WI38 (cell line): ENCODE results near the gene LRRIQ3.
"Not testable (repeated sequence)": the region's sequence is repeated elsewhere in the genome, so short reads cannot be mapped to it uniquely, and the experiment has no call there.

ENCODE experiments used
- H3K4me3 ChIP-seq: 2 replicates; pipeline ENCODE4 v1.5.1; 2011; ENCODE audit warnings: low read depth, mild to moderate bottlenecking, control low read depth, low read length
- TF ChIP-seq, protein P1 (sequence below): IDR thresholded peaks from 2 replicates; pipeline ENCODE4 v1.5.1; 2012; ENCODE audit warnings: low read depth, mild to moderate bottlenecking, control low read depth, low read length

The LRRIQ3 gene

DNA sequence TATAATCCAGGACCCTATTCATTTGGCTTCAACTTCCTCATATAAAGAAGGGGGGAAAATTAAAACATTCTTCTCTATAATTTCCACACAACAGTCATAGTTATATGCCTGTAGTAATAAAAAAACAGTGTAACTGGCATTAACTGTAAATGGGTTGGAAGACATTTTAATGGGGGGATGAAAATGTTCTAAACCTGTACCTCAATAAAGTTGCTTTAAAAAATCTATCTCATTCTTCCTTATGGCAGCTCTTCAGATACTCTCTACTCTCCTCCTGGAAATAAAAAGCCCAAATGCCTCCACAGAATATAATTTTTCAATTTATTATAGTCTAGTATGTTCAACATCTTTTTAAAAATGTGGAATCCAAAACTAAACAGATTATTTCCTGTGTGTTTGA lies 2.6 kb downstream of the LRRIQ3 start:
- TF ChIP-seq, protein P1, sequence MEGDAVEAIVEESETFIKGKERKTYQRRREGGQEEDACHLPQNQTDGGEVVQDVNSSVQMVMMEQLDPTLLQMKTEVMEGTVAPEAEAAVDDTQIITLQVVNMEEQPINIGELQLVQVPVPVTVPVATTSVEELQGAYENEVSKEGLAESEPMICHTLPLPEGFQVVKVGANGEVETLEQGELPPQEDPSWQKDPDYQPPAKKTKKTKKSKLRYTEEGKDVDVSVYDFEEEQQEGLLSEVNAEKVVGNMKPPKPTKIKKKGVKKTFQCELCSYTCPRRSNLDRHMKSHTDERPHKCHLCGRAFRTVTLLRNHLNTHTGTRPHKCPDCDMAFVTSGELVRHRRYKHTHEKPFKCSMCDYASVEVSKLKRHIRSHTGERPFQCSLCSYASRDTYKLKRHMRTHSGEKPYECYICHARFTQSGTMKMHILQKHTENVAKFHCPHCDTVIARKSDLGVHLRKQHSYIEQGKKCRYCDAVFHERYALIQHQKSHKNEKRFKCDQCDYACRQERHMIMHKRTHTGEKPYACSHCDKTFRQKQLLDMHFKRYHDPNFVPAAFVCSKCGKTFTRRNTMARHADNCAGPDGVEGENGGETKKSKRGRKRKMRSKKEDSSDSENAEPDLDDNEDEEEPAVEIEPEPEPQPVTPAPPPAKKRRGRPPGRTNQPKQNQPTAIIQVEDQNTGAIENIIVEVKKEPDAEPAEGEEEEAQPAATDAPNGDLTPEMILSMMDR: no peak
- no peak overlapping the region for H3K4me3 ChIP-seq

DNA sequence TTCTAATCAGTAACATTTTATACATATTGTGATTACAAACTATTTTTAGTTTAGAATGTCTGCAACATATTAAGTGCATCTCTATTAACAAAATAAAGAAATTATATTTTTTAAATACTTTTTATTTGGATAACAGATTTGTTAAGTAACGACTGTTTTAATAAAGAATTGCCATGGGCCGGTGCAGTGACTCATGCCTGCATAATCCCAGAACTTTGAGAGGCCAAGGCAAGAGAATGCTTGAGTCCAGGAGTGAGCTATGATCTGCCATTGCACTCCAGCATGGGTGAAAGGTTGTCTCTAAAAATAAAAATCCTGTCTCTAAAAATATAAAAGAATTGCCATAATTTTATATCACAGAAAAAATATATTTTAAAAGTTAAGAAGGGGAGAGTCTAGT lies 4.1 kb downstream of the LRRIQ3 start:
- no peak overlapping the region for H3K4me3 ChIP-seq
- TF ChIP-seq, protein P1: no peak

DNA sequence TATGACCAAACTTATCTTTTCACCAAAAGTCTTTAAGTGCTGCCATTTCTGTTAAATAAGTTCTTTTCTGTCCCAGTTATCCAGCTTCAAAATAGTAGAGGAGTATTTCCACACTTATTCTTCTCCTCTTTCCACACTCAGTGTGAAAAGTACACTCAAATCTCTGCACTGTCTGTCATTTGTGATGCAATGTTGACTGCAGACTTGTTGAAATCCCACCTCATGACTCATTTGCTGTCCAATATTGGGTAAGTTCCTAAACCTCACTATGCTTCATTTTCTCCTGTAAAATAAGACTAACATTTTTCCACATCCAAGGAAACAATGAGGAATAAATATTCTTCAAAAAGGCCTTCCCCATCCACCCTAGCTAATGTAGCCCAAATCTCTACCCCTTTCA lies 17.5 kb downstream of the LRRIQ3 start:
- no peak overlapping the region for H3K4me3 ChIP-seq
- TF ChIP-seq, protein P1: no peak

DNA sequence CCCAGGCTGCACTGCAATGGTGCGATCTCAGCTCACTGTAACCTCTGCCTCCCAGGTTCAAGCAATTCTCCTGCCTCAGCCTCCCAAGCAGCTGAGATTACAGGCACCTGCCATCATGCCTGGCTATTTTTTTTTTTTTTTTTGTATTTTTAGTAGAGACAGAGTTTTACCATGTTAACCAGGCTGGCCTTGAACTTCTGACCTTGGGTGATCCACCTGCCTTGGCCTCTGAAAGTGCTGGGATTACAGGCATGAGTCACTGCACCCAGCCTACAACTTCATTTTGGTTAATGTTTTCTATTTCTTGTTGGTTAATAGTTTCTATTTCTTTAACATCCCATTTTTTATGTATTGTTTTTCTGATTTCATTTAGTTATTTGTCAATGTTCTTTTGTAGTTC lies 23.6 kb downstream of the LRRIQ3 start:
- not testable (repeated sequence) for H3K4me3 ChIP-seq

DNA sequence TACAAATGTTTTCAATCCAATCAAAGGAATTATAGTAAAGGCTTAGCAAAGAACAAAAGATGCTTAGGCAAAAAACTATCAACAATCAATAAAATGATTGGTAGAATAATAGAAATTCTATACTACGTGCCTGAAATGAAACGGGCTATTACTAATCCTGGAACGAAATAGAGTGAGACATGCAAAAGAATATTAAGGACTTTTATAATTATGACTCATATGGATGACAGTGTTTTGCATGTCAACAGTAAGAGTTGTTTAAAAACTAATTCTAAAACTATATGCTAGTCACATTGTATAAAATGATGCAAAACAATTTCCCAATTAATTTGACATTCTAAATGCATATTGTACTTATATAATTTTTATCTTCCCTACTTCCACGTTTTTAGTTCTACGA lies 35.6 kb downstream of the LRRIQ3 start:
- no peak overlapping the region for H3K4me3 ChIP-seq
- TF ChIP-seq, protein P1: no peak

DNA sequence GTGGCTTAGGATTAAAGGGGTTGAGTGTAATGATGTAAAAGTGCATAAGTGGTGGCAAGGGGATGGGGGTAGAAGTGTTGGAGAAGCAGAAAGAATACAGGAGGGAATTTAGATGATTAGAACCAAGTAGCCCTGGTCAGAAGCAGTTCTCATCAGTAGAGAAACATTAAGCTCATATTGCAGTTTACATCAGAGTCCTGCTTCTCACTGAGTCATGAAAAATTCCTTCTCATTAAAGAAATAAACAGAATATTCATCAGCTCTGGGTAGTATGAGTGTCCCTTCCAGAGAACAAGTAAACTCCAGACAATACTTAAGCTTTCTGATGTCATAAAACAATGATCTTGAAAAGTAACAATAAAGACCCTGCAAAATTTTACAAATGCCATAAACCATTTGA lies 36.5 kb downstream of the LRRIQ3 start:
- TF ChIP-seq, protein P1: no peak
- no peak overlapping the region for H3K4me3 ChIP-seq

DNA sequence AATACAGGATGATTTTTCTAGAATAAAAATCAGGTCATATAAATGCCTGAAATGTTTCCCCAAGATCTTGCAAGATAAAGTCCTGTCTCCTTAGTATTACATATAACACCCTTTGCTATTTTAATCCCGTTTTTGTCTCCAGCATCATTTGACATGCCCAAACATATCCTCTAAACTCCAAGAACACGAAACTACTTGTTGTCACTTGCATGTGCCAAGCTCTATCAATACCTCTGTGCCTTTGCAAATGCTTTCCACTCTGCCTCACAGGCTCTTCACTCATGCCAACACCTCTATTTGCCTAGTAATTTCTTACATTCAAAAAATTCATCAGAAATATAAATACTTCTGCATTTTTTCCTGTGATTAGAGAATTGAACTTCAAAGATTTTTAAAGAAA lies 37.9 kb downstream of the LRRIQ3 start:
- TF ChIP-seq, protein P1: no peak

DNA sequence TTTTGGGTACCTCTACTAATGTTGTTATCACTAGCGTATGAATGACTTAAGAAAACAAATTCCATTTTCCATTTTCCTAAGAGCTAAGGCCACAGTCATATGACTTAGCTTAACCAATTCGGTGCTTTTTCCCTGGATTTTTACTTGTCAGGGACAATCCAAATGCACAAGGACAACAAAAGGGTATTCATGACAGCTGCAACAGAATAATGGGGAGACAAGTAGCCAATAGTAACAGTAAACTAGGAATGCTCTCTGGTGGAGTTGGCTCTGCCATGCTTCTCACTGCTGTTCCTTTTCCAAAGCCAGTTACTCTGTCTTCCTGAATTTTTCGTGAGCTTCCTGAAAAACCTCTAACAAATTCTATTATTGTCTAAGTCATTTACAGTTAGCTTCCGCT lies 52.9 kb downstream of the LRRIQ3 start:
- TF ChIP-seq, protein P1: no peak

More for the DNA sequence above, 37.9 kb downstream of the LRRIQ3 start:
- no peak overlapping the region for H3K4me3 ChIP-seq

DNA sequence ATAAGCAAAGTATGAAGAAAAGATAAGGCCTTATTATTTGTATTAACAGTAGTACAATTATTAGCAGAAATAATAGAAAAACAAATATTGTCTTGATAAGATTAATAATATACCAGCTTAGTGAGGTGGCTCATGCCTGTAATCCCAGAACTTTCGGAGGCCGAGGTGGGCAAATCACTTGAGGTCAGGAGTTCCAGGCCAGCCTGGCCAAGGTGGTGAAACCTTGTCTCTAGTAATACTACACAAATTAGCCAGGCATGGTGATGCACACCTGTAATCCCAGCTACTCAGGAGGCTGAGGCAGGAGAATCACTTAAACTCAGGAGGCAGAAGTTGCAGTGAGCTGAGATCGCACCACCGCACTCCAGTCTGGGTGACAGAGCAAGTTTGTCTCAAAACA lies 80.6 kb downstream of the LRRIQ3 start:
- H3K4me3 ChIP-seq: not testable (repeated sequence)

More for the DNA sequence above, 52.9 kb downstream of the LRRIQ3 start:
- no peak overlapping the region for H3K4me3 ChIP-seq
